Epithelial cell of proximal tubule (primary cell): ENCODE results near the gene TTC28. TPM values are rescaled to one million over a fixed set of nuclear protein-coding genes. Genes with fewer than 3 reads are reported as not detected.

Experiments
- DNase-seq: peaks from one replicate; pipeline ENCODE4 v3.0.0-alpha.2; 2011; ENCODE audit warnings: low read depth
- H3K4me3 ChIP-seq: 2 replicates; pipeline ENCODE4 v1.5.1; 2011; ENCODE audit warnings: low read depth, mild to moderate bottlenecking, low read length
- total RNA-seq: library from RNA; depleted of rRNA; stranded (reverse); fragments of >200 nt; gene quantifications from 2 replicates; pipeline ENCODE4 v1.2.3, GENCODE V29; 2015
- TF ChIP-seq, protein P1 (sequence below): conservative IDR thresholded peaks from 2 replicates; pipeline ENCODE4 v1.5.1; 2012; ENCODE audit warnings: low read depth, mild to moderate bottlenecking, low read length

The TTC28 gene
- total RNA-seq, 1 donor from 2014 or later: 3.7 TPM

- no peak for DNase-seq
- H3K4me3 ChIP-seq: no peak overlapping the region
- TF ChIP-seq, protein P1, sequence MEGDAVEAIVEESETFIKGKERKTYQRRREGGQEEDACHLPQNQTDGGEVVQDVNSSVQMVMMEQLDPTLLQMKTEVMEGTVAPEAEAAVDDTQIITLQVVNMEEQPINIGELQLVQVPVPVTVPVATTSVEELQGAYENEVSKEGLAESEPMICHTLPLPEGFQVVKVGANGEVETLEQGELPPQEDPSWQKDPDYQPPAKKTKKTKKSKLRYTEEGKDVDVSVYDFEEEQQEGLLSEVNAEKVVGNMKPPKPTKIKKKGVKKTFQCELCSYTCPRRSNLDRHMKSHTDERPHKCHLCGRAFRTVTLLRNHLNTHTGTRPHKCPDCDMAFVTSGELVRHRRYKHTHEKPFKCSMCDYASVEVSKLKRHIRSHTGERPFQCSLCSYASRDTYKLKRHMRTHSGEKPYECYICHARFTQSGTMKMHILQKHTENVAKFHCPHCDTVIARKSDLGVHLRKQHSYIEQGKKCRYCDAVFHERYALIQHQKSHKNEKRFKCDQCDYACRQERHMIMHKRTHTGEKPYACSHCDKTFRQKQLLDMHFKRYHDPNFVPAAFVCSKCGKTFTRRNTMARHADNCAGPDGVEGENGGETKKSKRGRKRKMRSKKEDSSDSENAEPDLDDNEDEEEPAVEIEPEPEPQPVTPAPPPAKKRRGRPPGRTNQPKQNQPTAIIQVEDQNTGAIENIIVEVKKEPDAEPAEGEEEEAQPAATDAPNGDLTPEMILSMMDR: no peak
Measured at GRCh38 chr22:28004021-28004420, 675.6 kb downstream of the TTC28 start.

DNA sequence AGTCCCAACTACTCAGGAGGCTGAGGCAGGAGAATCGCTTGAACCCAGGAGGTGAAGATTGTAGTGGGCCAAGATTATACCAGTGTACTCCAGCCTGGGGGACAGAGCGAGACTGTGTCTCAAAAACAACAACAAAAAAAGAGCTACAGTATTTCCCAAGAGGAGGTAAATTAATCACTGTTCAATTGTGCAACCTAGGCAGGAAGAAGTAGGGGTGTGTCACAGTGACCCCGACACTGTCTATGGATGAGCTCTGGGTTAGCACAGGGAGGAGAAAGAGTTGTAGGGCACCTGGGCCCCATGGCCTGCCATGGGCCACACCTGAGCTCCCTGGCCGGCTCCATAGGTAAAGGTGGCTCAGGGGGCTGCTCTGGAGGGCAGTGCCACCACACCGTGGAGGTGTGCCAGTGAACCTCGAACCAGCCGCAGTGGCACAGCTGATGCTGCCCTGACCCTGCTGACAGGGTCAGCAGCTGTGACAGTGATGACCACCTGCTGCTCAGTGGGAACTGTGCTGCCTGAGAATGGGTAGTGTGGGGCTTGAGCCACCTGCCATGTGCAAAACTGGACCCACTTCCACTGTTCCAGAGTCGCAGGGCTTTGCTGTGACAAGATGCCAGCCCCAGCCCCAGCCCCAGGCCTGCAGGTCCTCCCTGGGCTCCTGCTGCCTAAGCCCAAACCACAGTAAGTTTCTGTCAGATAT, 676.6 kb downstream of the TTC28 start:
- TF ChIP-seq, protein P1: no peak
- no peak for DNase-seq
- no peak overlapping the region for H3K4me3 ChIP-seq

- no peak for DNase-seq
Measured at GRCh38 chr22:28002181-28002700, 677.4 kb downstream of the TTC28 start.

DNA sequence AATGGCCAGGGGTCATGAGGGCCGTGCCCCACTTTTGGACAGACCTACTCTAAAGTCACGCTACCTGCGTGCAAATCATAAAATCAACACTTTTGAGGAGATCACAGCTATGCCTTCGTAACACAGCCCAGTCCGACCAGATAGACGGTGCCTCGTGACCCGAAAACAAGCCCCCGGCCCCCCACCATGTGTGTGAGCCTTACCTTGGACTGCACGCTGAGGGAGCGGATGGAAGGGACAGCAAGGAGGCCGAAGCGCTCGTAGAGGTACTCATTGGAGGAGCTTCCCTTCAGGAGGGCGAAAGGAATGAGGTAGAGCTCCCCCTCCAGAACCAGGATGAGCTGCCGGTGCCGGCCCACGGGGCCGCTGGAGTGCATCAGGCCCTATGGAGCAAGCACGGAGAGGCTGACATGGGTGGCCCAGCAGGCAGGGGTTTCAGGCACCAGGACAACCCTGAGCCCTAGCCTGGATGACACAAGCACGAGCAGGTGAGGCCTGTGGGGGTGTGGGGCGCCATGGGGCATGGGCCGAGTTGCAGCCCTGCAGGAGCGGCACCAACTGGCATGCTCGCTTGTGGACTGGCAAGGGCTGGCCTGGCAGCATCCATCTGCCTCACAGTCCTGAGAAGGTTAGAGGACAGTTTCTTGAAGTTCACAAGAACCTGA, 678.3 kb downstream of the TTC28 start:
- no peak overlapping the region for H3K4me3 ChIP-seq
- TF ChIP-seq, protein P1: no peak
- DNase-seq: no peak

More at GRCh38 chr22:28002181-28002700, 677.4 kb downstream of the TTC28 start:
- no peak overlapping the region for H3K4me3 ChIP-seq
- TF ChIP-seq, protein P1: no peak

- H3K4me3 ChIP-seq: no peak overlapping the region
- TF ChIP-seq, protein P1: no peak
- no peak for DNase-seq
Measured at GRCh38 chr22:28000361-28000760, 679.3 kb downstream of the TTC28 start.

- DNase-seq: no peak
- TF ChIP-seq, protein P1: no peak
- no peak overlapping the region for H3K4me3 ChIP-seq
Measured at GRCh38 chr22:27999876-28000275, 679.8 kb downstream of the TTC28 start.
